Measurements from ENCODE around the gene CCDC88C. TPM values are rescaled to one million over a fixed set of nuclear protein-coding genes. Genes with fewer than 3 reads are reported as not detected.
"Not testable (repeated sequence)": the region's sequence is repeated elsewhere in the genome, so short reads cannot be mapped to it uniquely, and the experiment has no call there.

CCDC88C gene
- total RNA-seq, 2 donors from 2014 or later: 103 to 175 TPM

DNA sequence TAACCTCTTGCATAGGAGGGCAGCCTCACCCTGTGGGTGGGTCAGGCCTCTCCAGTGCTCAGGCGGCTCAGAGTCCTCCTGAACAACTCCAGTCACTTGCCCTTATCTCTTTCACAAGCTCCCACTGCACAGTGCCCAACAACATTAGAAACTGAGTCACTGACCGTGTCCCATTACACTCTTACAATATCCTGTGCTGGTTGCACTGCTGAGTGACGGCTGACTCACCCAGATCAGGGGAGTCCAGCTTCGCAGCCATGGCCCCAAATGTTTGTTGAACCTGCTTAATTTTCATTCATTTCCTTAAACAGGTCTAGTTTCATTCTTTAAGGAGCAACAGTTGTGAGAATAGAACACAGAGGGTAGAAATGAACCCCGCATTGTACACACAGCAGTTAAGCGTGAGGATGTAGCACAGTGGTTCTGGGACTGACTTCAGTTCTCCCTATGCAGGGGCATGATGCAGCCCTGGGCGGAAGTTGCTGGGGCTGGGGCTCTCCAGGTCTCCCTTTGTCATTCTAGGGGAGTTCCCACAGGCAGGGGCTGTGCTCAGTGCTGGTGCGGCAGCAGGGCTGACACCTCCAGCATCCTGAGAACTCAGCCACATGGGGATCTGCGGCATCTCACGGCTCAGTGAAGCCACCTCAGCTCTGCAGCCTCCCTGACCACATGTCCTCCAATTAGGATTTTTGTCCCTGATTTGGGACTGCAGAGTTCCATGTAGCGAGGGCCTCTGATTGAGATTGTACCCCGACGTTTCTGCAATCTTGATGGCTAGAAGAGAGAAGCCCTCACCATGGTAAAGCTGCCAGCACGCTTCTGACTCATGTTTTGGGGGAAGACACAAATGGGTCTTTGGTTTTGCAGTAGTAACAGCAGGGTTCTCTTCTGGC is 189.3 kb downstream of the CCDC88C start:
- Mint-ChIP-seq H3K27me3 (no peaks in the 10 kb centered on the region), H3K4me1 (ENCODE audit: low read depth in 2 of 2) (peaks cover 77 to 85% of the 10 kb centered on the region in 2 donors), H3K36me3 (peaks cover 9% of the 10 kb centered on the region), H3K27ac (peak overlapping the region; percentile 95 to 99), H3K4me3 (peak overlapping the region; percentile 94), H3K9me3 (peaks cover 5% of the 10 kb centered on the region)
- DNase-seq (ENCODE audit: low spot score) (peak; percentile 96), ATAC-seq (peak; percentile 89 to 91)

DNA sequence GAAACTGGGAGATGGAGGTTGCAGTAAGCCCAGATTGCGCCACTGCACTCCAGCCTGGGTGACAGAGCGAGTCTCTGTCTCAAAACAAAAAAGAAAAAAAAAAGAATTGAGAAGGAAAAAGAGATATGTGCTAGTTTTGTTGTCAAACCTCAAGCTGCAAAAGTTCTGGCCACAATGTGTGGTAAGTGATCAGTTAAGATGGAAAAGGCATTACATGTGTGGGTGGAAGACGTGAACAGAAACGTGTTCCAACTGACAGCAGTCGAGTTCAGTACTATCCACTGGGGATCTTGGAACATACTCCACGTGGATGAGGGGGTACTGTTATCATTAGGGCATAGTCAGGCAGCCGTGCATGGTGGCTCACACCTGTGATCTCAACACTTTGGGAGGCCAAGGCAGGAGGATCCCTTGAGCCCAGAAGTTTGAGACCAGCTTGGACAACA is 190.4 kb downstream of the CCDC88C start:
- ATAC-seq (peak; percentile 0 to 8), DNase-seq (ENCODE audit: low spot score) (peak; percentile 78)
- H3K4me3 Mint-ChIP-seq: peak overlapping the region; percentile 94
- H3K27me3 Mint-ChIP-seq: no peaks in the 10 kb centered on the region
- H3K36me3 Mint-ChIP-seq: peaks cover 17% of the 10 kb centered on the region
- H3K9me3 Mint-ChIP-seq: peaks cover 10% of the 10 kb centered on the region
- peaks cover 81 to 91% of the 10 kb centered on the region in 2 donors for H3K4me1 Mint-ChIP-seq (ENCODE audit: low read depth in 2 of 2)
- H3K27ac Mint-ChIP-seq: peak overlapping the region; percentile 95 to 99

DNA sequence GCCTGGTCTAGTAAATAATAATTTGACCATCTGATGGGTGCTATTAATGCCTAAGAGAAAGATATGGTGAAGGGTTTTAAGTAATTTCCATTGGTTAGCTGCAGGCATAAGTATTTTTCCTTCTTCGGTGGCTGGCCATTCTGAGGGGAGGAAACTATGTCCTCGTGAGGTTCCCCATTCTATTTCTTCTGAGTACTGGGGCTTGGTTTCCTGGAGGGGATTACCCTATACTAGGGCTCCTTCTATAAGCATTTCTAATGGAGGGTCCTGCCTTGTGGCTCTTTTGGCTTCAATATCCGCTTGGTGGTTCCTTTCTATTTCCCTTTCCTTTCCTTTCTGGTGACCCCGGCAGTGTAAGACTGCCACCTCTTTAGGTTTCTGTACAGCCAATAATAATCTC is 191.3 kb downstream of the CCDC88C start:
- peaks cover 80 to 91% of the 10 kb centered on the region in 2 donors for H3K4me1 Mint-ChIP-seq (ENCODE audit: low read depth in 2 of 2)
- H3K27ac Mint-ChIP-seq: peak overlapping the region; percentile 95 to 99
- peaks cover 19% of the 10 kb centered on the region for H3K36me3 Mint-ChIP-seq
- DNase-seq (ENCODE audit: low spot score); H3K27me3 Mint-ChIP-seq; ATAC-seq: not testable (repeated sequence)
- H3K4me3 Mint-ChIP-seq: peak overlapping the region; percentile 94
- peaks cover 10% of the 10 kb centered on the region for H3K9me3 Mint-ChIP-seq

DNA sequence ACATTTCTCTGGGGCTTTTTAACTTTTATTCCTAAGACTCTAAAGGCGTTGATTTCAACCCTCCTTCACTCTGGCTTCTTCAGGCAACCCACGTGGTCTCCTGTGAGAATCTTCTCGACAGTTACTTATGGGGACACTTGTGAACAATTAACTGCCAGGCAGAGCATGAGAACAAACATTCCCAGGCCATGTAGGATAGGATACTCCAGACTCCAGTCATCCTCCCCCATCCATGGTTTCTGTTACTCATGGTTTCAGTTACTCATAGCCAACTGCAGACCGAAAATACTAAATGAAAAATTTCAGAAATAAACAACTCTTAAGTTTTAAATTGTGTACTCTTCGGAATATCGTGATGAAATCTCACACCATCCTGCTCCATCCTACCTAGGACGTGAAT is 192.6 kb downstream of the CCDC88C start:
- ATAC-seq (no peak), DNase-seq (ENCODE audit: low spot score) (no peak)
- H3K36me3 Mint-ChIP-seq: peaks cover 17% of the 10 kb centered on the region
- H3K9me3 Mint-ChIP-seq: peaks cover 7% of the 10 kb centered on the region
- no peaks in the 10 kb centered on the region for H3K27me3 Mint-ChIP-seq
- H3K27ac Mint-ChIP-seq: peak overlapping the region; percentile 95 to 99
- H3K4me1 Mint-ChIP-seq (ENCODE audit: low read depth in 2 of 2): peaks cover 77 to 88% of the 10 kb centered on the region in 2 donors
- peak overlapping the region; percentile 94 for H3K4me3 Mint-ChIP-seq

DNA sequence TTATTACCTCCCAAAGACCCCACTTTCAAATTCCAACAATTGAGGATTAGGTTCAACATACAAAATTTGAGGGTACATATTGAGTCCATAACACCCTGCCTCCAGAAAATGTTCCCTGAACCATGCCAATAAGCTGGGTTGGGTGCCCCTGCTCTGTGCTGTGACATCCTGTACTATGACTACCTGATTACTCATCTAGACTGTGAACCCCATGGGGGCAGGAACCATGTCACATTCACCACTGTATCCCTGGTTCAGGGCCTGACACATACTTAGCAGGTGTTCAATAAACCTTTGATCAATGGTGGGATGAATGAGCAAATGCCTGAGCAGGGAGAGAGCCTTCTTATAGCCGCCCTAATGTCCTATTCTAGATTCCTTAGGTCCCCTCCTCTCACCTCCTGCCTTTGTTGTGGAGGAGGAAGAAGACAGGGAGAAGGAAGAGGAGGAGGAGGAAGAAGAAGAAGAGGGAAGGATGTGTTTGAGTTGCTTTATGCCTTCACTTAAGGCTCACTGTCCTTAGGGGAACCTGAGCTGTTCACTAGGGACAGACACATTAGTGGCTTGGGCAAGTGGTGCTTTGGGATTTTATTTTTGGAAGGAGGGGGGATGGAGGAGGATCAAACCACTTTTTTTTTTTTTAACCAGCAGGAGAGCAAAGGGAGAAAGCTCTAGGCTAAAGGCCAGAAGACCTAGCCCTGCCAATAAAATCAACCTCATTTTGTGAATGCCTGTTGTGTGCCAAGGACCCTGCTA is 194.4 kb downstream of the CCDC88C start:
- ATAC-seq: peak; percentile 67 to 83
- DNase-seq (ENCODE audit: low spot score): no peak
- no peaks in the 10 kb centered on the region for H3K27me3 Mint-ChIP-seq
- peak overlapping the region; percentile 68 for H3K4me3 Mint-ChIP-seq
- H3K27ac Mint-ChIP-seq: peak overlapping the region; percentile 89 to 90
- peaks cover 7% of the 10 kb centered on the region for H3K9me3 Mint-ChIP-seq
- peaks cover 17% of the 10 kb centered on the region for H3K36me3 Mint-ChIP-seq
- H3K4me1 Mint-ChIP-seq (ENCODE audit: low read depth in 2 of 2): peaks cover 67 to 70% of the 10 kb centered on the region in 2 donors

Other genes starting within 250 kb of the CCDC88C start
- gene GPR68, start 173.1 kb downstream of the CCDC88C start, total RNA-seq: 10 to 100 TPM; 17.4 to 30.2 TPM
- gene PPP4R3A, start 92.5 kb upstream of the CCDC88C start, total RNA-seq: 100 to 1,000 TPM; 136 to 138 TPM

Measured in natural killer cell treated with Interleukin-12 subunit alpha and Interleukin-12 subunit beta and Interleukin-15 and Interleukin-18, amount 100 ng/mL, for 72 hours (primary cell).